ENCODE results near the gene CAPZB.

DNA sequence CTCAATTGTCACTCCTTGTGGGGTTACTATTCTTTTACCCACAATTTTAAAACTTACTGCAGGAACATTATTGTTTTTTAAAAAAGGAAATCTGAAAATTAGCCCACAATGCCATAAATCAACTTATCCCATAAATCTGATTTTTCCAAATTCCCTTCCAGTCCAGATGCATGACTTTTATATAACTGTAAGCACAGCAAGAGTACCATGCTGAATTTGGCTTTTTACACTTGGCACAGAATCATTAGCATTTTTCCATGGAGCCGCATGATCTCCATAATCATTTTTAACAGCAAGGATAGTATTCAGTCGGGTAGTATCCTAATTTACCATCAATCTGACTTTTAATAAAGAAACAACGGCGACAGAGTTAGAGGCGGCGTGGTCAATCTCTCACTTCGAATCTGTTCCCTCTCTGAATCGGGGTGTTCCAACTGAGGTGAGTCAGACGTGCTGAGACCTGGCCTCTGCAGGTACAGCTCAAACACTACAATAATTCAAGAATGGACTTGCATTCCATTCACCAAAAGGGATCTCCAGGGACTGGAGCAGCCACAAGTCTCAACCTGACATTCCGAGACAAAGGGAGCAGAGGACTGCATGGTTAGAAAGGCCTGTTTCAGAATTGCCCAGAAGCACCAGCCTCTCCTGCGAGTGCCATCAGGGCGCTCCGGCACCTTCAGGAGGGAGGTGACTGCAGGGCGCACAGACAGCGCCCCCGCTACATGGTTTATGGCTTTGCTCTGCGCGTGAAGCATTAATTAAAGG, 124.3 kb downstream of the CAPZB start:
- no peak for TF ChIP-seq CTCF (IDR thresholded peaks at IDR 0.05; ENCODE audit: insufficient read depth, low read length)
- no peak for TF ChIP-seq REST (IDR thresholded peaks at IDR 0.05; ENCODE audit: insufficient replicate concordance, low read depth)
